Keratinocyte (primary cell): ENCODE data around the gene PIK3IP1. TPM values are rescaled to one million over a fixed set of nuclear protein-coding genes. Genes with fewer than 3 reads are reported as not detected.

ENCODE experiments used
- DNase-seq: peaks from one replicate; pipeline ENCODE4 v3.0.0-alpha.2; 2011; ENCODE audit warnings: low read depth, missing footprints, low spot score
- FAIRE-seq: peaks from 2 replicates; lab custom pipeline; 2011; peaks lifted over from hg19 to GRCh38; lab: Jason Lieb, UNC
- H2AFZ ChIP-seq: 2 replicates; pipeline ENCODE4 v1.6.0; 2012; ENCODE audit warnings: low read length, control low read depth, inconsistent platforms; ENCODE audit not compliant: control insufficient read depth
- H3K27ac ChIP-seq: 2 replicates; pipeline ENCODE4 v1.5.1; 2011; ENCODE audit warnings: low read length; ENCODE audit not compliant: control insufficient read depth, insufficient read depth
- H3K27me3 ChIP-seq: 3 replicates; pipeline ENCODE4 v1.6.0; 2011; ENCODE audit warnings: low read length; ENCODE audit not compliant: control insufficient read depth, insufficient read depth; ENCODE audit errors: extremely low read depth
- H3K36me3 ChIP-seq, 2 experiments: 2 replicates in 1 of 2; 3 replicates in 1 of 2; pipeline ENCODE4 v1.5.1; 2011; ENCODE audit warnings: low read length in 2 of 2, mild to moderate bottlenecking in 1 of 2; ENCODE audit not compliant: control insufficient read depth in 2 of 2, insufficient read depth in 2 of 2; ENCODE audit errors: extremely low read depth in 1 of 2
- H3K4me1 ChIP-seq: 3 replicates; pipeline ENCODE4 v1.5.1; 2011; ENCODE audit warnings: low read length; ENCODE audit not compliant: control insufficient read depth, insufficient read depth; ENCODE audit errors: extremely low read depth
- H3K4me2 ChIP-seq: 3 replicates; pipeline ENCODE4 v1.6.0; 2011; ENCODE audit warnings: low read depth, low read length; ENCODE audit not compliant: control insufficient read depth, insufficient read depth; ENCODE audit errors: extremely low read depth
- H3K4me3 ChIP-seq, 3 experiments: fragments of 200-600 bp in 1 of 3; sonication (generic) in 1 of 3; 2 replicates in 2 of 3; 3 replicates in 1 of 3; pipeline ENCODE4 v1.5.1; 2011 to 2016; ENCODE audit warnings: low read length in 3 of 3, mild to moderate bottlenecking in 3 of 3, control low read depth in 2 of 3, inconsistent platforms in 1 of 3, low read depth in 1 of 3, mixed read lengths in 1 of 3, mixed run types in 1 of 3, moderate library complexity in 1 of 3; ENCODE audit not compliant: control insufficient read depth in 2 of 3, insufficient read depth in 2 of 3; ENCODE audit errors: extremely low read depth in 1 of 3
- H3K79me2 ChIP-seq: 2 replicates; pipeline ENCODE4 v1.6.0; 2012; ENCODE audit warnings: low read length; ENCODE audit not compliant: control insufficient read depth, insufficient read depth
- H3K9ac ChIP-seq: 3 replicates; pipeline ENCODE4 v1.6.0; 2011; ENCODE audit warnings: low read length; ENCODE audit not compliant: control insufficient read depth, insufficient read depth; ENCODE audit errors: extremely low read depth
- H3K9me1 ChIP-seq: 3 replicates; pipeline ENCODE4 v1.6.0; 2011; ENCODE audit warnings: low read length; ENCODE audit not compliant: control insufficient read depth, insufficient read depth; ENCODE audit errors: extremely low read depth
- H3K9me3 ChIP-seq: 2 replicates; pipeline ENCODE4 v1.5.1; 2012; ENCODE audit warnings: low read depth, low read length; ENCODE audit not compliant: control insufficient read depth
- H4K20me1 ChIP-seq: 3 replicates; pipeline ENCODE4 v1.6.0; 2011; ENCODE audit warnings: low read length; ENCODE audit not compliant: control insufficient read depth, insufficient read depth; ENCODE audit errors: extremely low read depth
- CTCF ChIP-seq, 3 experiments: IDR thresholded peaks in 1 of 3; conservative IDR thresholded peaks in 1 of 3; optimal IDR thresholded peaks in 1 of 3; 2 replicates in 2 of 3; 3 replicates in 1 of 3; pipeline versions ENCODE3 to v1.5.1; 2011; ENCODE audit warnings: low read length in 3 of 3, mild to moderate bottlenecking in 3 of 3, moderate library complexity in 2 of 3, control low read depth in 1 of 3, inconsistent platforms in 1 of 3; ENCODE audit not compliant: insufficient read depth in 2 of 3; ENCODE audit errors: extremely low read depth in 1 of 3
- EZH2 ChIP-seq: IDR thresholded peaks from one replicate; pipeline ENCODE4 v1.6.1; 2012; ENCODE audit warnings: inconsistent platforms, mild to moderate bottlenecking, low read length, moderate library complexity
- dilution Hi-C: fragments of 300-500 bp; cut with MboI; formaldehyde crosslinking; loops from one replicate; pipeline ENCODE4 v1.7.0; 2020; ENCODE audit warnings: low sequenced_read_pairs; ENCODE audit not compliant: extremely low pct_ligation_motif_present
- polyA plus RNA-seq, 5 experiments: library from polyadenylated mRNA; depleted of rRNA in 3 of 5; stranded (reverse) in 3 of 5; stranded (forward) in 1 of 5; unstranded in 1 of 5; fragments of >200 nt; gene quantifications; 1 replicate in 1 of 5; 2 replicates in 3 of 5; 3 replicates in 1 of 5; pipeline versions ENCODE4 v1.2.1 to v1.2.3, GENCODE V29; 2011 to 2012; ENCODE audit warnings: missing spikeins in 2 of 5, low read depth in 1 of 5, low replicate concordance in 1 of 5

The PIK3IP1 gene
- polyA plus RNA-seq, 1 donor (not counting 4 experiments of a cell fraction or from before 2014, with no cell fraction given): 13.3 TPM

- H3K36me3 ChIP-seq: peaks cover 3 to 16% of the 10 kb centered on the region in 2 experiments
- H3K79me2 ChIP-seq: no peaks in the 10 kb centered on the region
- peaks cover 39% of the 10 kb centered on the region for H3K4me1 ChIP-seq
- dilution Hi-C loops: no loop called here
- H3K9ac ChIP-seq: no peak overlapping the region
- no peak overlapping the region for H3K4me3 ChIP-seq
- H3K27ac ChIP-seq: no peak overlapping the region
- no peak for DNase-seq
- no peaks in the 10 kb centered on the region for H3K9me3 ChIP-seq
- no peak for TF ChIP-seq CTCF (optimal IDR thresholded peaks at IDR 0.05 in 1 of 3, IDR thresholded peaks at IDR 0.05 in 1 of 3, conservative IDR thresholded peaks at IDR 0.05 in 1 of 3; ENCODE audit: extremely low read depth in 1 of 3, insufficient read depth in 2 of 3, low read length in 3 of 3)
- TF ChIP-seq EZH2: no peak
- H3K4me2 ChIP-seq: no peak overlapping the region
- H2AFZ ChIP-seq: no peak overlapping the region
- peaks cover 3% of the 10 kb centered on the region for H3K9me1 ChIP-seq
- no peaks in the 10 kb centered on the region for H3K27me3 ChIP-seq
- no peak for FAIRE-seq
- no peaks in the 10 kb centered on the region for H4K20me1 ChIP-seq
Measured at GRCh38 chr22:31334329-31334728, 42.0 kb upstream of the PIK3IP1 start.

GRCh38 chr22:31333641-31334040, 41.4 kb upstream of the PIK3IP1 start:
- Histone ChIP-seq H3K9ac (no peak overlapping the region), H3K9me3 (no peaks in the 10 kb centered on the region), H3K79me2 (no peaks in the 10 kb centered on the region), H2AFZ (no peak overlapping the region), H3K4me3 (no peak overlapping the region), H3K27me3 (no peaks in the 10 kb centered on the region), H3K36me3 (peaks cover 3 to 16% of the 10 kb centered on the region in 2 experiments), H3K9me1 (peaks cover 3% of the 10 kb centered on the region), H4K20me1 (no peaks in the 10 kb centered on the region), H3K4me2 (no peak overlapping the region), H3K4me1 (peaks cover 43% of the 10 kb centered on the region), H3K27ac (no peak overlapping the region)
- no peak for TF ChIP-seq CTCF (optimal IDR thresholded peaks at IDR 0.05 in 1 of 3, IDR thresholded peaks at IDR 0.05 in 1 of 3, conservative IDR thresholded peaks at IDR 0.05 in 1 of 3; ENCODE audit: extremely low read depth in 1 of 3, insufficient read depth in 2 of 3, low read length in 3 of 3)
- FAIRE-seq (no peak), DNase-seq (no peak)
- dilution Hi-C loops: no loop called here
